Measurements from ENCODE around the gene OVOL1.

DNA sequence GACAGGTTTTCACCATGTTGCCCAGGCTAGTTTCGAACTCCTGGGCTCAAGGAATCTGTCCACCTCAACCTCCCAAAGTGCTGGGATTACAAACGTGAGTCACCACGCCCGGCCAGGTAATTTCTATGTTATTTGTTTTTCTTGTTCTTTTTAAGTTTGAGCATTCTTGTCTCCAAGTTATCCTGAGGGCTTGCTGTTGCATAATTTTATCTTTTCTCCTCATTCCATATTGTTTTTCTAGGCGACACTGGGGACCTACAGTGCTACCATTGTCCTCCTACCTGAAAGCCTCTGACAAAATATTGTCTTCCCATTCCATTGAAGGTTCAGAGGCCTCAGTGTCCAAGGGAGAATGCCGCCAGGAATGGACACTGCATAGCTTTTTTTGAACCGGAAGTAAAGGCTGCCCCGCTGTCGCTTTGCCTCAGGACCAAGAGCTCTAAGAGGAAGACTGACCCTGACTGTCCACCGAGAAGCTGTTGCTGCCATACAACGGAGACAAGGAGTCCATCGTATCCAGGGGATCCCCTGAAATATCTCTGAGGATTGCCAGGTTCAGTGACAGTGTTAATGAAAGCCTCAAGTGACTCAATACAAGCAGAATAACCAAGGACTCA is 15.8 kb upstream of the OVOL1 start:
- TF ChIP-seq POLR2A (IDR thresholded peaks at IDR 0.05), result no peak
- TF ChIP-seq, protein P1, sequence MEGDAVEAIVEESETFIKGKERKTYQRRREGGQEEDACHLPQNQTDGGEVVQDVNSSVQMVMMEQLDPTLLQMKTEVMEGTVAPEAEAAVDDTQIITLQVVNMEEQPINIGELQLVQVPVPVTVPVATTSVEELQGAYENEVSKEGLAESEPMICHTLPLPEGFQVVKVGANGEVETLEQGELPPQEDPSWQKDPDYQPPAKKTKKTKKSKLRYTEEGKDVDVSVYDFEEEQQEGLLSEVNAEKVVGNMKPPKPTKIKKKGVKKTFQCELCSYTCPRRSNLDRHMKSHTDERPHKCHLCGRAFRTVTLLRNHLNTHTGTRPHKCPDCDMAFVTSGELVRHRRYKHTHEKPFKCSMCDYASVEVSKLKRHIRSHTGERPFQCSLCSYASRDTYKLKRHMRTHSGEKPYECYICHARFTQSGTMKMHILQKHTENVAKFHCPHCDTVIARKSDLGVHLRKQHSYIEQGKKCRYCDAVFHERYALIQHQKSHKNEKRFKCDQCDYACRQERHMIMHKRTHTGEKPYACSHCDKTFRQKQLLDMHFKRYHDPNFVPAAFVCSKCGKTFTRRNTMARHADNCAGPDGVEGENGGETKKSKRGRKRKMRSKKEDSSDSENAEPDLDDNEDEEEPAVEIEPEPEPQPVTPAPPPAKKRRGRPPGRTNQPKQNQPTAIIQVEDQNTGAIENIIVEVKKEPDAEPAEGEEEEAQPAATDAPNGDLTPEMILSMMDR (IDR thresholded peaks at IDR 0.05), result no peak
- no peak for TF ChIP-seq POLR2AphosphoS5 (IDR thresholded peaks at IDR 0.05)
